GM12873 (cell line): ENCODE measurements around the gene LYRM9.

Experiments used
- TF ChIP-seq, protein P1 (sequence below): IDR thresholded peaks from 2 replicates; pipeline ENCODE4 v1.5.1; 2012; ENCODE audit warnings: low read depth, mild to moderate bottlenecking, moderate library complexity, low read length, control low read depth; ENCODE audit not compliant: insufficient read depth; ENCODE audit errors: missing control alignments

LYRM9 gene

DNA sequence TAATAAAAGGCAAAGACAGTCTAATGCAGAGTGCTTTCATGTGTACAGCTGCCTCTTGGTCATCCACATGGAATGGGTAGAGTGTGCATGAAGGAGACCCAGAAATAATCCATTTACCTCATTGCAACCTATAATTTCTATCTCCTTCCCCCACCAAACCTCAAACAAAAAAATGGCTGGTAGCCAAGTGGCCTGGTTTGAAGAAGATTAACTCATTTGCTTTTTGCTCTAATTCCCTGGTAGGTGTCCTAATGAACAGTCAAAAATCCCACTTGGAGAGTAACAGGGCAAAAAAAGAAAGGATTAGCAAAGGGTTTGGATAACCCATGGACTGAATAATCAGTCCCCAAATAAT is 13.0 kb upstream of the LYRM9 start:
- TF ChIP-seq, protein P1, sequence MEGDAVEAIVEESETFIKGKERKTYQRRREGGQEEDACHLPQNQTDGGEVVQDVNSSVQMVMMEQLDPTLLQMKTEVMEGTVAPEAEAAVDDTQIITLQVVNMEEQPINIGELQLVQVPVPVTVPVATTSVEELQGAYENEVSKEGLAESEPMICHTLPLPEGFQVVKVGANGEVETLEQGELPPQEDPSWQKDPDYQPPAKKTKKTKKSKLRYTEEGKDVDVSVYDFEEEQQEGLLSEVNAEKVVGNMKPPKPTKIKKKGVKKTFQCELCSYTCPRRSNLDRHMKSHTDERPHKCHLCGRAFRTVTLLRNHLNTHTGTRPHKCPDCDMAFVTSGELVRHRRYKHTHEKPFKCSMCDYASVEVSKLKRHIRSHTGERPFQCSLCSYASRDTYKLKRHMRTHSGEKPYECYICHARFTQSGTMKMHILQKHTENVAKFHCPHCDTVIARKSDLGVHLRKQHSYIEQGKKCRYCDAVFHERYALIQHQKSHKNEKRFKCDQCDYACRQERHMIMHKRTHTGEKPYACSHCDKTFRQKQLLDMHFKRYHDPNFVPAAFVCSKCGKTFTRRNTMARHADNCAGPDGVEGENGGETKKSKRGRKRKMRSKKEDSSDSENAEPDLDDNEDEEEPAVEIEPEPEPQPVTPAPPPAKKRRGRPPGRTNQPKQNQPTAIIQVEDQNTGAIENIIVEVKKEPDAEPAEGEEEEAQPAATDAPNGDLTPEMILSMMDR, result no peak

DNA sequence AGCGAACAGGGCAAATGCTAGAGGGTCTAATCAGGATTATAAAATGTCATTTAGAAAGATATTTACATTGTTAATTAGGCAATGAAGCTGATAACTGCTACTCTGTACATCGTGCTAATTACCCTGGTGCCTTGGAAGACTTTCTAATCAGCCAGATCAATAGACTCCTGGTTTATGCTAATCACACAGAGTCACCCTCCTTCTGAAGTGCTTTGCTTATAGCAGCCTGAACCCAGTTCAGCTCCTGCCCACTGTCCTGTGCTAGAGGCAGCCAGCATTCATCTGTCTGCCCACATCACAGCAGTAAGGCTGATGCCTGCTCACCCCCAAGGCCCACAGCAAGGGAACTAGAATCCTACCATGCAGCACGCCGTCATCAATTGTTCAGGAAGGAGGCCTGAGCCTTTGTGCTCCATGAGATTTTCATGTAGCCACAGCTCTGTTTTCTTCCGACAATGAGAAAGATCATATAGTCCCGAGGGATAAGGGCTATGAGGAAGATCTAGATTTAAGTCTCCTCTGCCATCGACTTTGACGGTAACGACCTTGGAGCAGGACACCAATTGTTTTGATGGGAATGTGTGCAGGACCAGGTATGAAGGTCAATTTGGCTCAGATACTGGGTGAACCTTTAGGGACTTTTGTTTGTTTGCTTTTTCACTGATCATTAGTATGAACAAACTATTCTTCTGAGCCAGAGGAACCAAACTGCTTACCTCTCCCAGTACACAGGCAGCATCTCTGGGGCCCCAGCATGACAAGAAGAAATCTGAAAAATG is 12.5 kb upstream of the LYRM9 start:
- TF ChIP-seq, protein P1, result no peak

DNA sequence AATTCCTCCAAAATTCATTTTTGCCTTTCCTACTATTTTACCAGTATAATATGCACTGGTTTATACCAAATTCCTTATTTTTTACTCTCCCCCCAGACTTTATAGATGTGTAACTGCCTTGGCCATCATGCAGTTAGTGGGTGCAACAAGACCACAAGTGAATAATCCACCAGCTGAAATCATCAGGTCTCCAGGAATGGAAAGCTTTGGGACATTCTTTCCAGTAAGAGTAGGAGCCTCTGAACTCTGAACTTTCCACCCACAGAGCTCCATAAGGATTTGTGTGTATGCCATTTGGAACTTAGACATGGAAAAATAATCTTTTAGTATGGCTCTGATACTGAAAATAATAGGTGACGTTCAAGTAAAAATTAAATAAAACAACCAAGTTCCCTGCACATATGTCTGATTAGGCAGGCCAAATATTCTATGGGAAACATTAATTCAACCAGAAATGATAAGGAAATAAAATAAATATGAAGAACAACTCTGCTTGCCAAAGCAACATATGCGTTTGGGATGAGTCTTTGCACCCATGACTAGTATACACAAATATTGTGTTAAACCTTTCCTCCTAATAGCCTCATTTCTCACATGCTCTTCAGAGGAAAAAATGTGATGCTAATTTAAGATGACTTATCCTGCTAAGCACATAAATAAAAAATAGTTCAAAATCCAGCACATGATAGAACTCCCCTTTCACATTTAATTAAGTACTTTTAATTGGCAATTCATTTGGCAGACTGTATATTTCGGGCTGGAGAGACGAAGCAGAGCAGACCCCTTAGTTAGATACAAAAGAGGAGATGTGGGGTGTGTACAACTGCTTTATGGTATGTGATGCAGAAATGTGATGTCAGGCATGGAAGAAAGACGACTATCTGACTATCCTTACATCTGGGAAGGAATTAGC is 11.6 kb upstream of the LYRM9 start:
- TF ChIP-seq, protein P1, result no peak

DNA sequence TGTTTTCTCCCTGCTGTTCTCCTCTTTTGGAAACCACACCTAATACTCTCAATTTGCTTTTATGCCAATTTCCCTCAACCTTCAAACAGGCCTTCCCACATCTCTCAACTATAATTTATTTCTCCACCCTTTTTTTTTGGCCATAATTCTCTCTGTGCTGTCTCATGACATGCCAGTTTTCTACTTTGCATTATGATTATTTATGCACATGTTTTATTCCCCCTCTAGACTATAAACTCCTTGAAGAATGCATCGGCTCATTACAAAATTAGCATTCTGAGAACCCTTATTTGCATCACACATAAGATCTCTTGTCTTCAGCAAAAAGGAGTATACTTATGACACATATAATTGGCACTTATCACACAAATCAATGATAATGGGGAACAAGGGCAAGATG is 10.9 kb upstream of the LYRM9 start:
- TF ChIP-seq, protein P1, result no peak

DNA sequence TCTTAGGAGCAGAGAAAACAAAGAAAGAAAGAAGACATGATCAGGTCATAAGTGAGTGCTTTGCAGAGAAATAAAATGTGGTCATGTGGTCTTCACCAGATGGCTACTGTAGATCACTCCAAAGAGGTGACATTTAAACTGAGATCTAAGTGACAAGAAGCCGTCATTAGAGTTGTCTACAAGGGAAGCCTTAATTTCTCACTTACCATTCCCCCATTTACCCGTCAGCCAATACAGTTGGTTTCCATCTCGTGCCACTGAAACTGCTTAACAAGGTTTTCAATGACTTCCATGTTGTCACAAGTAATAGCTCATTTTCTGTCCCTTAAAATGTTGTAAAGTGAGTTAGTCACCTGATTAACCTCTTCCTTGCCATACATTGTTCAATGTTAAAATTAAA is 6.4 kb upstream of the LYRM9 start:
- TF ChIP-seq, protein P1, result no peak

DNA sequence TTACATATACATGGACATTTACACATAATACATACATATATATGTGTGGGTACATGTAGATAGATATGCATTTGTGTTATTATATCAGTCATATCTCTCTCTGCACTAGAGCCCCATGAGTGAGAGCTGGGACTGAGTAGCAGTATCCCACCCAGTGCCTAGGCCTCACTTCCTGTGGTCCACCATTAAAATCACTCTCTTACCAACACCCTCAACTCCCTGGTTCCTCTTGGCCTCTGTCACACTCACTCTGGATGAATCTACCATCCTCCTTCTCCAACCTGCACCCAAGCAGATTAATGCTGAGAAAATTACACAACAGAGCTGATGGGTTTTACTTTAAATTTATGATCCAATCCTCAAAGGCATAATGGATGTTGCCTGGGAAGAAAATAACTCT is 4.9 kb upstream of the LYRM9 start:
- TF ChIP-seq, protein P1, result no peak

DNA sequence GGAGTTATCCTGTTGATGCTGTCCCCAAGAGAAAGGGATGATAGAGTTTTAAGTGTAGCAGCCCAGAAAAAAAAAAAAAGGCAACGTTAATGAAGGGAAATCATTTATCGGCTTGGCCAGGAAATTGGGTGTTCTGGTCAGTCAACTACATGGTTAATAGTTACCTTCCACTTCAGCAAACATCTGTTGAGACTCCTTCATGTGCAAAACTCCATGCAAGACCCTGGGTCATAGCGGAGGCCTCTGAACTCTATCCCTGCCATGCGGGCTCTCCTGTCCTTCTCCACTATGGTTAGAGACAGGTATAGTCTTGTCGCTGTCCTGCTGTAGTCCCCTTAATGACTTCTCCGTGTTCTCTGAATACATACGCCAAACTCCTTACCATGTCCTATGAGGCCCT is 3.5 kb upstream of the LYRM9 start:
- TF ChIP-seq, protein P1, result no peak
